Endodermal cell (in vitro differentiated cells): Measurements from ENCODE around the gene EEIG1. TPM values are rescaled to one million over a fixed set of nuclear protein-coding genes. Genes with fewer than 3 reads are reported as not detected.

ENCODE experiments used
- DNase-seq: peaks from one replicate; pipeline ENCODE4 v3.0.0-alpha.2; 2017
- H3K27ac ChIP-seq: 2 replicates; pipeline ENCODE4 v1.5.1; 2013; ENCODE audit warnings: mild to moderate bottlenecking, low read depth, low read length, moderate library complexity
- H3K27me3 ChIP-seq: 2 replicates; pipeline ENCODE4 v1.6.1; 2013; ENCODE audit warnings: mild to moderate bottlenecking, low read length, moderate library complexity; ENCODE audit not compliant: insufficient read depth, control insufficient read depth, poor library complexity, severe bottlenecking
- H3K36me3 ChIP-seq: 2 replicates; pipeline ENCODE4 v1.7.0; 2013; ENCODE audit warnings: mild to moderate bottlenecking, low read length, moderate library complexity; ENCODE audit not compliant: control insufficient read depth, insufficient read depth
- H3K4me1 ChIP-seq: one replicate; pipeline ENCODE4 v1.7.0; 2013; ENCODE audit warnings: low read length; ENCODE audit not compliant: control insufficient read depth, insufficient read depth
- H3K4me3 ChIP-seq: 2 replicates; pipeline ENCODE4 v1.5.1; 2013; ENCODE audit warnings: mild to moderate bottlenecking, low read length, moderate library complexity
- H3K9ac ChIP-seq: 2 replicates; pipeline ENCODE4 v1.6.1; 2013; ENCODE audit warnings: mild to moderate bottlenecking, low read length, moderate library complexity; ENCODE audit not compliant: poor library complexity, severe bottlenecking; ENCODE audit errors: extremely low read depth
- H3K9me3 ChIP-seq: 2 replicates; pipeline ENCODE4 v1.6.1; 2013; ENCODE audit warnings: mild to moderate bottlenecking, low read length, moderate library complexity; ENCODE audit not compliant: control insufficient read depth
- H3K27ac Mint-ChIP-seq: 2 replicates; pipeline ENCODE4 v1.8.0; 2020; ENCODE audit warnings: mixed read lengths
- H3K27me3 Mint-ChIP-seq: 2 replicates; pipeline ENCODE4 v1.8.0; 2021; ENCODE audit warnings: mild to moderate bottlenecking, mixed read lengths; ENCODE audit not compliant: insufficient read depth
- H3K36me3 Mint-ChIP-seq: 2 replicates; pipeline ENCODE4 v1.8.0; 2020; ENCODE audit warnings: low read depth, mixed read lengths
- H3K4me1 Mint-ChIP-seq: 2 replicates; pipeline ENCODE4 v1.8.0; 2020; ENCODE audit warnings: mixed read lengths
- H3K4me3 Mint-ChIP-seq: 2 replicates; pipeline ENCODE4 v1.8.0; 2020; ENCODE audit warnings: mild to moderate bottlenecking, moderate library complexity, mixed read lengths
- H3K9me3 Mint-ChIP-seq: 2 replicates; pipeline ENCODE4 v1.8.0; 2020; ENCODE audit warnings: mild to moderate bottlenecking, mixed read lengths
- WGBS, 2 experiments: methylation state at CpG; one replicate each; pipeline versions ENCODE4 v1.1.5 to v1.1.7; 2013; ENCODE audit warnings: missing lambda C conversion rate in 2 of 2, mixed read lengths in 1 of 2; ENCODE audit not compliant: insufficient coverage in 1 of 2, insufficient read length in 1 of 2; 5-methylcytosine and 5-hydroxymethylcytosine counted together
- total RNA-seq, 2 donors: library from RNA; stranded (reverse); fragmentation: NEBNext Ultra II Directional in 1 of 2; extraction: Animal tissue kit (Norgen Biotek cat#: 25700) in 1 of 2; gene quantifications; 2 replicates in 1 of 2; 3 replicates in 1 of 2; pipeline ENCODE4 v1.2.1, GENCODE V29; 2021
- TF ChIP-seq, protein P1 (sequence below): fragments of 200-600 bp; sonication (generic); conservative IDR thresholded peaks from 2 replicates; pipeline ENCODE4 v1.5.0; 2021; ENCODE audit warnings: antibody characterized with exemption, mild to moderate bottlenecking

Gene EEIG1
- total RNA-seq, 2 donors from 2014 or later: 56.7 to 60.8 TPM

DNA sequence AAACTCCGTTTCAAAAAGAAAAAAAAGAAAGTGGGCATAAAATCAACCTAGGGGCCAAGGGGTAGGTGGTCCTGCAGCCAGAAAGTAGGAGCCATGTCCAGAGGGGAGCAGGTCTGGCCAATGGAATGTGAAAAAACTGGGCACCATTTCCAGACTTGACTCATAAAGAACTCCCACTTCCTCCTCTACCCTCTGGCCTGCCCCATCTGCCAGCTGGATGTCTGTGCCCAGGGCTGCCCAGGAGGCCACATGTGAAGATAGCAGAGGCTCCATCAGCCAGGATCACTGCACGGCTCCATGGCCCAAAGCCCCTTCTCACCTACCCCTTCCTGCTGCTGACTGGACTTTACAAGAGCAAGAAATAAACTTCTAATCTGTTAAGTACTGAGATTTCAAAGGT, 42.1 kb upstream of the EEIG1 start:
- no peaks in the 10 kb centered on the region for H3K36me3 Mint-ChIP-seq
- H3K4me1 Mint-ChIP-seq: no peaks in the 10 kb centered on the region
- no peak overlapping the region for H3K27ac ChIP-seq

DNA sequence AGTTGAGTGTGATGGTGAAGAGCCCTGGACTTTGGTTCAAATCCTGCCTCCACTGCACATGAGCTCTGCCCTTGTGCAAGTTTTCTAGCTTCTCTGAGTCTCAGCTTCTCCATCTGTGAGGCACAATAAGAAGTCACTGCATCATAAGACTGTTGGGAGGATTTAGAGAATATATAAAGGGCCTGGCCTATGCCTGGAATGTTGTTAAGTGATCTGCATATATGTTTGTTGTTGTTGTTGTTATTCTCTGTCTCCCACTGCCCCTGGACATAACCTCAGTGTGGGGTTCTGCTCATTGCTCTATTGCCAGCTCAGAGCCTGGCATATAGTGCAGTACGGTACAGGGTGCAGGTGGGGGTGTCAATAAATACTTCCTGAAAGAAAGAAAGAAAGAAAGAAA, 40.3 kb upstream of the EEIG1 start:
- Histone ChIP-seq H3K36me3 (no peaks in the 10 kb centered on the region), H3K9me3 (no peaks in the 10 kb centered on the region), H3K27me3 (no peaks in the 10 kb centered on the region), H3K4me1 (no peaks in the 10 kb centered on the region), H3K27ac (no peak overlapping the region), H3K9ac (no peak overlapping the region), H3K4me3 (no peak overlapping the region)
- TF ChIP-seq, protein P1, sequence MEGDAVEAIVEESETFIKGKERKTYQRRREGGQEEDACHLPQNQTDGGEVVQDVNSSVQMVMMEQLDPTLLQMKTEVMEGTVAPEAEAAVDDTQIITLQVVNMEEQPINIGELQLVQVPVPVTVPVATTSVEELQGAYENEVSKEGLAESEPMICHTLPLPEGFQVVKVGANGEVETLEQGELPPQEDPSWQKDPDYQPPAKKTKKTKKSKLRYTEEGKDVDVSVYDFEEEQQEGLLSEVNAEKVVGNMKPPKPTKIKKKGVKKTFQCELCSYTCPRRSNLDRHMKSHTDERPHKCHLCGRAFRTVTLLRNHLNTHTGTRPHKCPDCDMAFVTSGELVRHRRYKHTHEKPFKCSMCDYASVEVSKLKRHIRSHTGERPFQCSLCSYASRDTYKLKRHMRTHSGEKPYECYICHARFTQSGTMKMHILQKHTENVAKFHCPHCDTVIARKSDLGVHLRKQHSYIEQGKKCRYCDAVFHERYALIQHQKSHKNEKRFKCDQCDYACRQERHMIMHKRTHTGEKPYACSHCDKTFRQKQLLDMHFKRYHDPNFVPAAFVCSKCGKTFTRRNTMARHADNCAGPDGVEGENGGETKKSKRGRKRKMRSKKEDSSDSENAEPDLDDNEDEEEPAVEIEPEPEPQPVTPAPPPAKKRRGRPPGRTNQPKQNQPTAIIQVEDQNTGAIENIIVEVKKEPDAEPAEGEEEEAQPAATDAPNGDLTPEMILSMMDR: no peak
- Mint-ChIP-seq H3K4me3 (no peak overlapping the region), H3K27me3 (no peaks in the 10 kb centered on the region), H3K4me1 (no peaks in the 10 kb centered on the region), H3K36me3 (no peaks in the 10 kb centered on the region), H3K9me3 (no peaks in the 10 kb centered on the region), H3K27ac (no peak overlapping the region)
- DNase-seq: no peak
- 43 to 49% methylated on average over 1 of the region's 1 CpG for WGBS, 2 experiments

More for the DNA sequence above, 42.1 kb upstream of the EEIG1 start:
- no peak overlapping the region for H3K27ac Mint-ChIP-seq
- H3K9me3 Mint-ChIP-seq: no peaks in the 10 kb centered on the region
- Histone ChIP-seq H3K9me3 (no peaks in the 10 kb centered on the region), H3K36me3 (no peaks in the 10 kb centered on the region), H3K9ac (no peak overlapping the region), H3K27me3 (no peaks in the 10 kb centered on the region), H3K4me3 (no peak overlapping the region), H3K4me1 (no peaks in the 10 kb centered on the region)
- 98% methylated on average over 2 of the region's 2 CpGs; no CpG with 5 or more reads in 1 of the 2 experiments for WGBS, 2 experiments
- H3K27me3 Mint-ChIP-seq: no peaks in the 10 kb centered on the region
- TF ChIP-seq, protein P1: no peak
- no peak for DNase-seq
- no peak overlapping the region for H3K4me3 Mint-ChIP-seq

DNA sequence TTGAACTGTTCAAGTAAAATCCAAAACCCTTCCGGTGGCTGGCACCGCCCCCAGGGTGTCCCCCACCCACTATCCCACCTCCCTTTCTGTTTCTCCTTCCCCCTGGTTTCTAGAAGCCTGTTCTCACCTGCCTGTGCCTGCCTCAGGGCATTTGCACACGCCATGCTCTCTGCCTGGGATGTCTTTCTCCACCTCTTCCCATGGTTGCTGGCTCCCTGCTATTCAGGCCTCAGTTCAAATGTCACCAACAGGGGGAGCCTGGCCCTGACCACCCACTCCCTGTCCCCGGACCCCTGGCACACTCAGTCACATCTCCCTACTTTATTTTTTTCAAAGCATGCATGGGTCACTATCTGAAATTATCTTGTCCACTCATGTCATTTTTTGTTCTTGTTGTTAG, 39.9 kb upstream of the EEIG1 start:
- Mint-ChIP-seq H3K27ac (no peak overlapping the region), H3K36me3 (no peaks in the 10 kb centered on the region), H3K4me1 (no peaks in the 10 kb centered on the region), H3K4me3 (no peak overlapping the region), H3K27me3 (no peaks in the 10 kb centered on the region), H3K9me3 (no peaks in the 10 kb centered on the region)
- no peak overlapping the region for H3K9ac ChIP-seq
- no peaks in the 10 kb centered on the region for H3K36me3 ChIP-seq
- no peaks in the 10 kb centered on the region for H3K27me3 ChIP-seq
- peak; percentile 76 for DNase-seq
- 88 to 92% methylated on average over 3 to 4 of the region's 4 CpGs for WGBS, 2 experiments
- TF ChIP-seq, protein P1: peak; percentile 68
- no peak overlapping the region for H3K4me3 ChIP-seq
- H3K4me1 ChIP-seq: no peaks in the 10 kb centered on the region
- H3K9me3 ChIP-seq: no peaks in the 10 kb centered on the region
- H3K27ac ChIP-seq: no peak overlapping the region
